Endothelial cell of umbilical vein (primary cell): ENCODE data around the gene KLHL5. TPM values are rescaled to one million over a fixed set of nuclear protein-coding genes. Genes with fewer than 3 reads are reported as not detected.

Source experiments
- BruUV-seq: library from RNA; stranded (reverse); fragments of 400-500 nt; replicated peaks from 2 replicates; lab custom pipeline; 2021; lab: Mats Ljungman, UMichigan
- CTCF ChIA-PET: fragments of 300-600, 350-600 bp; sonication (Branson Sonifier 250); formaldehyde crosslinking; loops from one replicate; lab custom pipeline; 2021; ENCODE audit warnings: antibody characterized with exemption, inconsistent platforms; lab: Charles Lee
- POLR2A ChIA-PET: fragments of 300-600, 350-600 bp; sonication (Branson Sonifier 250); formaldehyde crosslinking; loops from one replicate; lab custom pipeline; 2021; ENCODE audit warnings: antibody characterized with exemption, inconsistent platforms; lab: Charles Lee
- DNase-seq: peaks from one replicate; pipeline ENCODE4 v3.0.0-alpha.2; 2011; ENCODE audit warnings: low read depth, low spot score
- FAIRE-seq: peaks from 2 replicates; lab custom pipeline; 2011; peaks lifted over from hg19 to GRCh38; lab: Jason Lieb, UNC
- H2AFZ ChIP-seq: 2 replicates; pipeline ENCODE4 v1.6.0; 2012; ENCODE audit warnings: low read depth, low read length, control low read depth, inconsistent platforms
- H3K27ac ChIP-seq: 2 replicates; pipeline ENCODE4 v1.5.1; 2011; ENCODE audit warnings: low read depth, mild to moderate bottlenecking, control low read depth, low read length, moderate library complexity; ENCODE audit not compliant: insufficient read depth
- H3K27me3 ChIP-seq, 2 experiments: 2 replicates each; pipeline versions ENCODE4 v1.6.0 to v1.6.1; 2011; ENCODE audit warnings: low read length in 2 of 2, mixed read lengths in 1 of 2; ENCODE audit not compliant: control insufficient read depth in 2 of 2, insufficient read depth in 2 of 2
- H3K36me3 ChIP-seq, 2 experiments: 2 replicates in 1 of 2; 3 replicates in 1 of 2; pipeline ENCODE4 v1.5.1; 2011; ENCODE audit warnings: low read length in 2 of 2, mild to moderate bottlenecking in 1 of 2, moderate library complexity in 1 of 2; ENCODE audit not compliant: control insufficient read depth in 2 of 2, insufficient read depth in 2 of 2; ENCODE audit errors: extremely low read depth in 1 of 2
- H3K4me1 ChIP-seq: 3 replicates; pipeline ENCODE4 v1.5.1; 2011; ENCODE audit warnings: mild to moderate bottlenecking, low read length; ENCODE audit not compliant: control insufficient read depth, insufficient read depth; ENCODE audit errors: extremely low read depth
- H3K4me2 ChIP-seq: 2 replicates; pipeline ENCODE4 v1.6.1; 2011; ENCODE audit warnings: low read length, control low read depth, mixed read lengths; ENCODE audit not compliant: insufficient read depth
- H3K4me3 ChIP-seq, 3 experiments: fragments of 200-600 bp in 1 of 3; sonication (generic), shearing (Covaris generic) in 1 of 3; replicated peaks in 1 of 3; 2 replicates each; pipeline ENCODE4 v1.5.1; 2011 to 2016; ENCODE audit warnings: control low read depth in 3 of 3, low read length in 3 of 3, mild to moderate bottlenecking in 2 of 3, inconsistent platforms in 1 of 3, low read depth in 1 of 3, moderate library complexity in 1 of 3; ENCODE audit not compliant: insufficient read depth in 1 of 3
- H3K79me2 ChIP-seq: 2 replicates; pipeline ENCODE4 v1.6.0; 2012; ENCODE audit warnings: low read length, inconsistent platforms; ENCODE audit not compliant: control insufficient read depth, insufficient read depth
- H3K9ac ChIP-seq: replicated peaks from 2 replicates; pipeline ENCODE3; 2011; ENCODE audit warnings: low read length, control low read depth; ENCODE audit not compliant: insufficient read depth; ENCODE audit errors: extremely low read depth
- H3K9me1 ChIP-seq: replicated peaks from 3 replicates; pipeline ENCODE4 v1.6.0; 2011; ENCODE audit warnings: mild to moderate bottlenecking, low read length; ENCODE audit not compliant: control insufficient read depth, insufficient read depth; ENCODE audit errors: extremely low read depth
- H3K9me3 ChIP-seq: replicated peaks from 2 replicates; pipeline ENCODE4 v1.5.1; 2012; ENCODE audit warnings: low read length, inconsistent platforms; ENCODE audit not compliant: control insufficient read depth, insufficient read depth
- H4K20me1 ChIP-seq: replicated peaks from 2 replicates; pipeline ENCODE3; 2011; ENCODE audit warnings: mild to moderate bottlenecking, low read length; ENCODE audit not compliant: control insufficient read depth, insufficient read depth; ENCODE audit errors: extremely low read depth
- CTCF ChIP-seq, 2 donors: IDR thresholded peaks; 1 replicate in 1 of 2; 2 replicates in 1 of 2; pipeline ENCODE4 v1.5.1; 2011; ENCODE audit warnings: low read length in 2 of 2, mild to moderate bottlenecking in 2 of 2, moderate library complexity in 2 of 2, control low read depth in 1 of 2, inconsistent platforms in 1 of 2, low read depth in 1 of 2; ENCODE audit not compliant: insufficient read depth in 1 of 2; ENCODE audit errors: extremely low read depth in 1 of 2
- FOS ChIP-seq: IDR thresholded peaks from 2 replicates; pipeline ENCODE4 v1.6.1; 2011; ENCODE audit warnings: mild to moderate bottlenecking, low read length, moderate library complexity, borderline replicate concordance; ENCODE audit not compliant: insufficient read depth
- MAX ChIP-seq: IDR thresholded peaks from 2 replicates; pipeline ENCODE4 v1.6.1; 2011; ENCODE audit not compliant: insufficient read depth, insufficient read length
- POLR2AphosphoS5 ChIP-seq: IDR thresholded peaks from 2 replicates; pipeline ENCODE4 v1.6.1; 2012; ENCODE audit warnings: low read depth, mild to moderate bottlenecking, control low read depth, low read length, moderate library complexity; ENCODE audit not compliant: insufficient read depth
- dilution Hi-C: fragments of 300-500 bp; cut with MboI; formaldehyde crosslinking; loops from one replicate; pipeline ENCODE4 v1.15.0; 2019; ENCODE audit warnings: low sequenced_read_pairs; ENCODE audit not compliant: extremely low pct_ligation_motif_present
- intact Hi-C: fragments of 100-400 bp; cut with micrococcal nuclease; formaldehyde crosslinking; loops from one replicate; pipeline ENCODE4 v1.10.0; 2022
- polyA plus RNA-seq, 4 experiments: library from polyadenylated mRNA; depleted of rRNA in 3 of 4; stranded (reverse) in 3 of 4; unstranded in 1 of 4; fragments of >200 nt; gene quantifications; 2 replicates each; pipeline versions ENCODE4 v1.2.1 to v1.2.3, GENCODE V29; 2011 to 2012; ENCODE audit warnings: missing spikeins in 1 of 4
- total RNA-seq: library from RNA; stranded (reverse); gene quantifications from 2 replicates; pipeline ENCODE4 v1.2.3, GENCODE V29; 2021

The KLHL5 gene
- total and polyA plus RNA-seq, 2 donors (not counting 3 experiments of a cell fraction or from before 2014, with no cell fraction given), result 32.2 to 54.6 TPM

GRCh38 chr4:39047681-39048080 lies 14.4 kb upstream of the KLHL5 start:
- no peaks in the 10 kb centered on the region for H3K27me3 ChIP-seq
- dilution Hi-C loops, result no loop called here
- no peak overlapping the region for H2AFZ ChIP-seq
- peaks cover 46% of the 10 kb centered on the region for H3K79me2 ChIP-seq
- no peak overlapping the region for H3K4me3 ChIP-seq
- no peaks in the 10 kb centered on the region for H3K9me3 ChIP-seq
- TF ChIP-seq POLR2AphosphoS5 (no peak), MAX (no peak), CTCF (IDR thresholded peaks at IDR 0.05; ENCODE audit: extremely low read depth in 1 of 2, insufficient read depth in 1 of 2, low read depth in 1 of 2, low read length in 2 of 2) (no peak)
- H3K4me1 ChIP-seq, result peaks cover 24% of the 10 kb centered on the region
- DNase-seq, result no peak
- no peak overlapping the region for H3K4me2 ChIP-seq
- FAIRE-seq, result no peak
- ChIA-PET POLR2A (interaction anchor here (1.3 kb wide), 1 partner anchor 17 kb away, joined by 3 read pairs; no protein-coding TSS in a partner anchor), CTCF (no interaction called here)
- no peaks in the 10 kb centered on the region for H3K9me1 ChIP-seq
- no peaks in the 10 kb centered on the region for H3K36me3 ChIP-seq
- no peak overlapping the region for H3K9ac ChIP-seq
- H3K27ac ChIP-seq, result no peak overlapping the region
- no TSS peak for BruUV-seq
- H4K20me1 ChIP-seq, result no peaks in the 10 kb centered on the region
- intact Hi-C loops, result loop anchor here (5.0 to 10.0 kb wide), 3 partner anchors 40 to 293 kb away; no protein-coding TSS in a partner anchor

- no peaks in the 10 kb centered on the region for H3K27me3 ChIP-seq
- peaks cover 17% of the 10 kb centered on the region for H3K4me1 ChIP-seq
- dilution Hi-C loops (no loop called here), intact Hi-C loops (loop anchor here (5.0 to 10.0 kb wide), 3 partner anchors 39 to 294 kb away; no protein-coding TSS in a partner anchor)
- H2AFZ ChIP-seq, result no peak overlapping the region
- DNase-seq, result peak; percentile 28
- no peaks in the 10 kb centered on the region for H4K20me1 ChIP-seq
- ChIA-PET POLR2A (interaction anchor here (1.3 kb wide), 1 partner anchor 18 kb away, joined by 3 read pairs; no protein-coding TSS in a partner anchor), CTCF (no interaction called here)
- no peak overlapping the region for H3K9ac ChIP-seq
- no peak for TF ChIP-seq FOS
- no TSS peak for BruUV-seq
- FAIRE-seq, result no peak
- peaks cover 50% of the 10 kb centered on the region for H3K79me2 ChIP-seq
- no peak overlapping the region for H3K27ac ChIP-seq
- no peaks in the 10 kb centered on the region for H3K36me3 ChIP-seq
- no peaks in the 10 kb centered on the region for H3K9me3 ChIP-seq
- H3K4me2 ChIP-seq, result no peak overlapping the region
- H3K9me1 ChIP-seq, result no peaks in the 10 kb centered on the region
- H3K4me3 ChIP-seq, result no peak overlapping the region
Measured at GRCh38 chr4:39048311-39048710, 13.7 kb upstream of the KLHL5 start.
